Suprapubic skin (tissue), 3 donors: ENCODE measurements around the gene EML2.

ENCODE experiments used
- EP300 ChIP-seq: sonication (generic); formaldehyde crosslinking; IDR thresholded peaks from one replicate; pipeline ENCODE4 v1.6.1; 2017; ENCODE audit warnings: antibody characterized with exemption
- POLR2A ChIP-seq, 2 donors: fragments of 450-650 bp; IDR thresholded peaks; one replicate each; pipeline ENCODE4 v1.6.1; 2017; ENCODE audit warnings: antibody characterized with exemption in 2 of 2, mild to moderate bottlenecking in 2 of 2, moderate library complexity in 2 of 2
- TF ChIP-seq, protein P1 (sequence below), 2 donors: fragments of 200-600 bp in 1 of 2; fragments of 450-650 bp in 1 of 2; sonication (generic) in 1 of 2; IDR thresholded peaks; one replicate each; pipeline ENCODE4 v1.5.1; 2016 to 2019; ENCODE audit warnings: antibody characterized with exemption in 2 of 2, mild to moderate bottlenecking in 1 of 2, moderate library complexity in 1 of 2

DNA sequence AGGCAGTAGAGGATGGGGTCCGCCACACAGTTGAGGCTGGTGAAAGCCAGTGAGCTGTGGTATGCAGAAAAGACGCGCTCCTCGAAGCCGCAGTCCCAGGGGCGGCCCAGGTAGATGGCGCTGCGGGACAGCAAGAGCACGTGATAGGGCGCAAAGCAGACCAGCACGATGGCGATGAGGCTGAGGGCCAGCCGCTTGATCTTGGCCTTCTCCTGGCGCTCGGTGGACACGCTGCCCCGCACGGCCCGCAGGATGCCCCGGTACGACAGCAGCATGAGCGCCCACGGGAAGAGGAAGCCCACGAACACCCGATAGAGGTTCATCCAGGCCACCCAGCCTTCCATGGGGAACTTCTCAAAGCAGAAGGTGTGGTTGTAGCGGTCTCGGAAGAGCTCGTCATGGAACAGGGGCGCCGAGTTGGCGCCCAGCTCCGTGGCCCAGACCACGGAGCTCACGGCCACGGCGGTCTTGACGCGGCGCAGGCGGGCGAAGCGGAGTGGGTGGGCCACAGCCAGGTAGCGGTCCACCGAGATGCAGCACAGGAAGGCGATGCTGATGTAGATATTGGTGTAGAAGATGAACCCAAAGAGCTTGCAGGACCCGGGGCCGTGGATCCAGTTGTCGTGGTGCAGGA lies 48.1 kb downstream of the EML2 start:
- no peak for TF ChIP-seq EP300
- TF ChIP-seq POLR2A (IDR thresholded peaks at IDR 0.05) = no peak
- TF ChIP-seq, protein P1, sequence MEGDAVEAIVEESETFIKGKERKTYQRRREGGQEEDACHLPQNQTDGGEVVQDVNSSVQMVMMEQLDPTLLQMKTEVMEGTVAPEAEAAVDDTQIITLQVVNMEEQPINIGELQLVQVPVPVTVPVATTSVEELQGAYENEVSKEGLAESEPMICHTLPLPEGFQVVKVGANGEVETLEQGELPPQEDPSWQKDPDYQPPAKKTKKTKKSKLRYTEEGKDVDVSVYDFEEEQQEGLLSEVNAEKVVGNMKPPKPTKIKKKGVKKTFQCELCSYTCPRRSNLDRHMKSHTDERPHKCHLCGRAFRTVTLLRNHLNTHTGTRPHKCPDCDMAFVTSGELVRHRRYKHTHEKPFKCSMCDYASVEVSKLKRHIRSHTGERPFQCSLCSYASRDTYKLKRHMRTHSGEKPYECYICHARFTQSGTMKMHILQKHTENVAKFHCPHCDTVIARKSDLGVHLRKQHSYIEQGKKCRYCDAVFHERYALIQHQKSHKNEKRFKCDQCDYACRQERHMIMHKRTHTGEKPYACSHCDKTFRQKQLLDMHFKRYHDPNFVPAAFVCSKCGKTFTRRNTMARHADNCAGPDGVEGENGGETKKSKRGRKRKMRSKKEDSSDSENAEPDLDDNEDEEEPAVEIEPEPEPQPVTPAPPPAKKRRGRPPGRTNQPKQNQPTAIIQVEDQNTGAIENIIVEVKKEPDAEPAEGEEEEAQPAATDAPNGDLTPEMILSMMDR (IDR thresholded peaks at IDR 0.05) = peak in 1 of 2 donors; percentile 35
